ENCODE data around the gene CCND2. TPM values are rescaled to one million over a fixed set of nuclear protein-coding genes. Genes with fewer than 3 reads are reported as not detected.

Gene CCND2
- total and polyA plus RNA-seq, 2 of the 8 experiments (the other 6 are each of a cell fraction or from before 2014, with no cell fraction given), result 41.7 to 223 TPM

GRCh38 chr12:4292341-4293073, 18.9 kb downstream of the CCND2 start (continued):
- TF ChIP-seq ASH2L (IDR thresholded peaks at IDR 0.05; ENCODE audit: low read length), result no peak
